D721Med (cell line): ENCODE data around the gene SDR39U1.
"Not testable (repeated sequence)": the region's sequence is repeated elsewhere in the genome, so short reads cannot be mapped to it uniquely, and the experiment has no call there.

Source experiments
- DNase-seq: peaks from one replicate; pipeline ENCODE4 v3.0.0; 2011; ENCODE audit warnings: low spot score; ENCODE audit not compliant: insufficient read length
- FAIRE-seq: peaks from 2 replicates; lab custom pipeline; 2011; peaks lifted over from hg19 to GRCh38; lab: Jason Lieb, UNC
- TF ChIP-seq, protein P1 (sequence below): IDR thresholded peaks from 2 replicates; pipeline ENCODE4 v1.5.1; 2012; ENCODE audit warnings: mild to moderate bottlenecking, control low read depth; ENCODE audit not compliant: insufficient read depth; ENCODE audit errors: missing control alignments

Gene SDR39U1

DNA sequence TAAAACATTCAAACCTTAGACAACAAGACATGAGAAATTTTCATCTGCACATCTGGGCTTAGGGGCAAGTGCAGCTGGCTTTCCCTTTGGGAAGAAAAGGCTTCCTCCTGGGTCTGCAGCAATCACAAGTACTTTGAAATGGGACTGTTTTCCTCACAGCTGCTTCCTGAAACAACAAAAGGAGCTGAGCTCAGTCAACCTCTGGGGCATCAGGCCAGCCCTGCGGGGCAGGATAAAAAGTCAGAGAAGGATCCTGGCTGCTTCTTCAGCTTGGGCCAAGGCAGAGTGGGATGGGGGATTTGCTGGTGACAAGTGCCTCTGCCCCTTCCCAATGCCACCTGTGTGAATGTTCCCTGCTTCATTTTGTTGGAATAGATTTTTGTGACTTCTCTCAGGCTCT lies 16.2 kb upstream of the SDR39U1 start:
- TF ChIP-seq, protein P1, sequence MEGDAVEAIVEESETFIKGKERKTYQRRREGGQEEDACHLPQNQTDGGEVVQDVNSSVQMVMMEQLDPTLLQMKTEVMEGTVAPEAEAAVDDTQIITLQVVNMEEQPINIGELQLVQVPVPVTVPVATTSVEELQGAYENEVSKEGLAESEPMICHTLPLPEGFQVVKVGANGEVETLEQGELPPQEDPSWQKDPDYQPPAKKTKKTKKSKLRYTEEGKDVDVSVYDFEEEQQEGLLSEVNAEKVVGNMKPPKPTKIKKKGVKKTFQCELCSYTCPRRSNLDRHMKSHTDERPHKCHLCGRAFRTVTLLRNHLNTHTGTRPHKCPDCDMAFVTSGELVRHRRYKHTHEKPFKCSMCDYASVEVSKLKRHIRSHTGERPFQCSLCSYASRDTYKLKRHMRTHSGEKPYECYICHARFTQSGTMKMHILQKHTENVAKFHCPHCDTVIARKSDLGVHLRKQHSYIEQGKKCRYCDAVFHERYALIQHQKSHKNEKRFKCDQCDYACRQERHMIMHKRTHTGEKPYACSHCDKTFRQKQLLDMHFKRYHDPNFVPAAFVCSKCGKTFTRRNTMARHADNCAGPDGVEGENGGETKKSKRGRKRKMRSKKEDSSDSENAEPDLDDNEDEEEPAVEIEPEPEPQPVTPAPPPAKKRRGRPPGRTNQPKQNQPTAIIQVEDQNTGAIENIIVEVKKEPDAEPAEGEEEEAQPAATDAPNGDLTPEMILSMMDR, result no peak
- FAIRE-seq (no peak), DNase-seq (no peak)

DNA sequence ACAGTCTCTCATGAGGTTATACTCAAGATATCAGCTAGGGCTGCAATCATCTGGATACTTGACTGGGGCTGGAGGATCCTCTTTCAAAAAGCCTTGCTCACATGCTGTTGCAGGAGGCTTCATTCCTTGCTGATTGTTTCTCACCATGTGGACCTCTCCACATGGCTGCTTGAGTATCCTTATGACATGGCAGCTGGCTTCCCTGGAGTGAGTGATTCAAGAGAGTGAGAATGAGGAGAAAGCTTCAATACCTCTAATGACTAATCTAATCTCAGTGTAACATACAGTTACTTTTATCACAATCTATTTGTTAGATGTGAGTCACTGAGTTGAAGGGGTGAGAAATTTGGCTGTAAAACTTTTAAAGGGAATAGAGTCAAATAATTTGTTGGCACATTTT lies 14.4 kb upstream of the SDR39U1 start:
- TF ChIP-seq, protein P1, result no peak
- FAIRE-seq (no peak), DNase-seq (no peak)

DNA sequence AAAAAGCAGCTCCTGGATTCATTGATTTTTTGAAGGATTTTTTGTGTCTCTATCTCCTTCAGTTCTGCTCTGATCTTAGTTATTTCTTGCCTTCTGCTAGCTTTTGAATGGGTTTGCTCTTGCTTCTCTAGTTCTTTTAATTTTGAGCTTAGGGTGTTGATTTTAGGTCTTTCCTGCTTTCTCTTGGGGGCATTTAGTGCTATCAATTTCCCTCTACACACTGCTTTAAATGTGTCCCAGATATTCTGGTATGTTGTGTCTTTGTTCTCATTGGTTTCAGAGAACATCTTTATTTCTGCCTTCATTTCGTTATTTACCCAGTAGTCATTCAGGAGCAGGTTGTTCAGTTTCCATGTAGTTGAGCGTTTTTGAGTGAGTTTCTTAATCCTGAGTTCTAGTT lies 8.3 kb upstream of the SDR39U1 start:
- not testable (repeated sequence) for DNase-seq, FAIRE-seq

DNA sequence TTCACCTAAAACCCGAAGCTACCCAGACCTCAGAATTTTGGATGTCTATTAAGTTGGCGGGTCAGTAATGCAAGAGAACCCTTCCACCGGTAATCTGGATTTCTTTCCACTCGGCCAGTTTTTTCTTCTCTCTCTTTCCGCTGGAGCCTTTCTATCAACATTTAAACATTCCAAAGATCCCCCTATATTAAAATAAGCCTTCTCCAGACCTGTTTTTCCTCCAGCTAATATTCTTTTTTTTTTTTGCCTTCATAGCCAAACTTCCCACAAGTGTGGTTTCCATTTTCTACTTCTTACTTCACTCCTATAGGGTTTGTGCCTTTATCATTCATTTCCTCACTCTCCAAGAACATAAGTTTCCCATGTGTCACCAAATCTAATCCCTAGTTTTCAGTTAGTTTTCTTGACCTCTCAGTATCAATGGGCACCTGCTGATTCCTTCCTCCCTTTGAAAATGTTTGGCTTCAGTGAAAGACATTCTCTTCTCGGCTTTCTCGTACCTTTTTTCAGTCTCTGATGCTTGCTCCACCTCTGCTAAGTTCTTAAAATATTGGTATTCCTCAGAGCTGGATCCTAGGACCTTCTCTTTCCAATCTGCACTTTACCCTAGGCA lies 583 bp upstream of the SDR39U1 start:
- FAIRE-seq, result no peak
- TF ChIP-seq, protein P1, result no peak

DNA sequence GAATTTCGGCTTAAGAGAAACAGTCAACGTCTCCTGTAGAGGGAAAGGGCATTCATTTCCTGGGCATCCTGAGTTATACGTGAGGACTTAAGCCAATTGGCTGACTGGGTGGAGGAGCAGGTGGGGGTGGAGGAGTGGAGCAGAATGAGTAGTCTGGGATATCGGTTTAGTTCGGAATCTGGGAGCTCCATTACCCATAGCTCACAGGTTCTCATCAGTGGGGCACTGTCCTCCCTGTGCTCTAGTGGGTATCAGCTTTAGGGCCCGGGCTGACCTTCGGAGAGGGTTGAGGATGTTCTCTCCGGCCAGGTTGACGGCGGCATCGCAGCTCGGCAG lies 704 bp downstream of the SDR39U1 start:
- DNase-seq (no peak), FAIRE-seq (no peak)
- TF ChIP-seq, protein P1, result no peak

More for the DNA sequence above, 583 bp upstream of the SDR39U1 start:
- DNase-seq, result no peak

DNA sequence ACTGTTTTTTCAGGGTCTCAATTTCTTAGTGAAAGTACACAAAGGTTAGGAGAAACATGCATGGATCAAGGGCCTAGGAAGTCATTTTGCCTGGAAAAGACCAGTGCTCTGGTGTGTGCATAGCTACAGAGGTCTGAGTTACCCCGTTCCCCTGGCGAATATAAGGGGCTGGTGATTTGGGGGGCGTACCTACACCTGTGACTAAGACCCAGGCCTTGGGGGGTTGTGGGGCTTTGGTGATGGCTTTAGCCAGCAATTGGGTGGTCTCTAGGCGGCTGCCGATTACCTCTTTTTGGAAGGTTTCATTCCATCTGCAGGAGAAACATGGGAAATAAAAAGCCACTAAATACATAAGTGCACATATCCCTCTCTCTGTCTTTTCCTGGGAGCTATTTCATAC lies 1.1 kb downstream of the SDR39U1 start:
- FAIRE-seq, result no peak
- TF ChIP-seq, protein P1, result no peak
- no peak for DNase-seq

DNA sequence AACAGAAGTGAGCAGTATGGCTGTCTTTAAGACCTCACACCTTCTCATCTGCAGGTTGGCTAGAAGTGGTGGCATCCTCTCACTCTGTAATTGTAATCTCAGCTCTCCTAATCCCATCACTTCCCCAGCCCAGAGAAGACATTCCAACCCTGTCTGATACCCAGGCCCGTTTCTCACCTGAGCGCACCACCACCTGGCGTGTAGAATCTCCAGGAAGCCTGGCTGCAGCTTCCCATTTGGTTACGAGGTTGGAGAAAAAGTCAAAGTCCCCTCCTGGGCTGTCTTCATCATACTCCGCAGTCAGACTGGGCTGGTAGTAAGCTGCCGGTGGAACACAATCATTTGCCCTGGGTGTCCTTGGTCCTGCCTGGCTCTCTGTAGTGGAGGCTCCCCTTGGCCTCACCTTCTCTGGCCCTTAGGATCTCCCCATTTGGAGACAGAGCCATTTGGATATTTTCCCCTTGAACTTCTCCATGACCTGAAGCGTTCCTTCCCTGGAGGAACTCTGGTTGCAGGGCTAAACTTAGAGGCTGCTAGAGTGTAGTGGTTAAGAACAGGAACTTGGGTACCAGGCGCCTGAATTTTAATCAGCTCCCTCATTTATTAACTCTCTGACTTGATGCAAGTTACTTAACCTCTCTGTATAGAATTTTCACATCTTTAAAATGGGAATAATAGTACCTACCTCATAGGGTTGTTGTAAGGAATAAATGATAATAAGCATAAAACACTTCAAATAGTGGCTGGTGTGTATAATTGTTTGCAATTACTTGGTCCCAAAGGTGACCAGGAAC lies 1.8 kb downstream of the SDR39U1 start:
- TF ChIP-seq, protein P1, result no peak
- no peak for DNase-seq
- no peak for FAIRE-seq
